Measurements from ENCODE around the gene MFNG. TPM values are rescaled to one million over a fixed set of nuclear protein-coding genes. Genes with fewer than 3 reads are reported as not detected.
A peak's percentile ranks its signal among the peaks of the same experiment; 100 is the strongest.

Gene MFNG
- total and polyA plus RNA-seq, 2 experiments from 2014 or later: 2.6 to 6.4 TPM

DNA sequence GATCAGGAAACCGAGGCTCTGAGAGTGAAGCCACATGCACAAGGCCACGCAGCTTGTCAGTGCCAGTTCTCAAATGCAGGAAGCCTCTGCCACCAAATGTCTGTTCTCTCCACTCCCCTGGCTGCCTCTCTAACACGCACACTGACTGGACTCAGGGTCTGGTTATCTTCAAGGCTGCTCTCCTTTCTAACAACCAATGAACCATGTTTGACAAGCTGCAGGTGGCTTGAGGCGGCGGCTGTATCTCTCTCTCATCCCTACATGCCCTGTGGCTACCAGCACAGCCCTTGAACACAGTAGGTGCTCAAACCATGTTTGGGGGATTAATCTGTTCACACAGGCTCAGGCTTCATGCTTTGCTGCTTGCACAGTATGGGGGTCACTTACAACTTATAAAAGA lies 23.7 kb downstream of the MFNG start:
- H3K27me3 ChIP-seq: peaks cover 22% of the 10 kb centered on the region
- no peaks in the 10 kb centered on the region for H3K36me3 ChIP-seq
- H3K27ac ChIP-seq: no peak overlapping the region
- no peak for DNase-seq (ENCODE audit: low read depth in 1 of 2, low spot score in 1 of 2)
- no peak overlapping the region for H3K4me3 ChIP-seq
- H3K4me1 ChIP-seq (ENCODE audit: low read depth): no peaks in the 10 kb centered on the region
- H3K9me3 ChIP-seq (ENCODE audit: low read depth): no peaks in the 10 kb centered on the region
- TF ChIP-seq, protein P1, sequence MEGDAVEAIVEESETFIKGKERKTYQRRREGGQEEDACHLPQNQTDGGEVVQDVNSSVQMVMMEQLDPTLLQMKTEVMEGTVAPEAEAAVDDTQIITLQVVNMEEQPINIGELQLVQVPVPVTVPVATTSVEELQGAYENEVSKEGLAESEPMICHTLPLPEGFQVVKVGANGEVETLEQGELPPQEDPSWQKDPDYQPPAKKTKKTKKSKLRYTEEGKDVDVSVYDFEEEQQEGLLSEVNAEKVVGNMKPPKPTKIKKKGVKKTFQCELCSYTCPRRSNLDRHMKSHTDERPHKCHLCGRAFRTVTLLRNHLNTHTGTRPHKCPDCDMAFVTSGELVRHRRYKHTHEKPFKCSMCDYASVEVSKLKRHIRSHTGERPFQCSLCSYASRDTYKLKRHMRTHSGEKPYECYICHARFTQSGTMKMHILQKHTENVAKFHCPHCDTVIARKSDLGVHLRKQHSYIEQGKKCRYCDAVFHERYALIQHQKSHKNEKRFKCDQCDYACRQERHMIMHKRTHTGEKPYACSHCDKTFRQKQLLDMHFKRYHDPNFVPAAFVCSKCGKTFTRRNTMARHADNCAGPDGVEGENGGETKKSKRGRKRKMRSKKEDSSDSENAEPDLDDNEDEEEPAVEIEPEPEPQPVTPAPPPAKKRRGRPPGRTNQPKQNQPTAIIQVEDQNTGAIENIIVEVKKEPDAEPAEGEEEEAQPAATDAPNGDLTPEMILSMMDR (IDR thresholded peaks at IDR 0.05; ENCODE audit: low read depth, low read length): no peak

DNA sequence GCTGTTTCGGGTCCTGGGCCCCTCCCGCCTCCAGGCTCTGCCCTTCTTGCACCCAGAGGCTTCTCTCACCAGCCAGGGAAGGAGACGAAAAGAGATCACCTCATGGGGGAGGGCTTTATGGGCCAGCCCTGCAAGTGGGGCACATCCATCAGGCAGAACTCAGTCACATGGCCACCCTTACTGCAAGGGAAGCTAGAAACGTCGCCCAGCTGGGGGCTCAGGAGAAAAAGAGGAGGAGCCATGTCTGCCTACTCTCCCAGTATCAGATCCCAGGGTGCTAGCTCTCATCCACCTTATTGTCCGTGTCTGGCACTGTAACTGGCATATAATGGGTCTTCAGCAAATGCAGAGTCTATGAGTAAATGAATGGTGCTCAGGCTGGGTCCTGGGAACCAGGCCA lies 24.2 kb downstream of the MFNG start:
- Histone ChIP-seq H3K36me3 (no peaks in the 10 kb centered on the region), H3K27ac (no peak overlapping the region), H3K4me1 (ENCODE audit: low read depth) (no peaks in the 10 kb centered on the region), H3K27me3 (peaks cover 22% of the 10 kb centered on the region), H3K4me3 (no peak overlapping the region), H3K9me3 (ENCODE audit: low read depth) (no peaks in the 10 kb centered on the region)
- TF ChIP-seq, protein P1 (IDR thresholded peaks at IDR 0.05; ENCODE audit: low read depth, low read length): no peak
- DNase-seq (ENCODE audit: low read depth in 1 of 2, low spot score in 1 of 2): no peak

DNA sequence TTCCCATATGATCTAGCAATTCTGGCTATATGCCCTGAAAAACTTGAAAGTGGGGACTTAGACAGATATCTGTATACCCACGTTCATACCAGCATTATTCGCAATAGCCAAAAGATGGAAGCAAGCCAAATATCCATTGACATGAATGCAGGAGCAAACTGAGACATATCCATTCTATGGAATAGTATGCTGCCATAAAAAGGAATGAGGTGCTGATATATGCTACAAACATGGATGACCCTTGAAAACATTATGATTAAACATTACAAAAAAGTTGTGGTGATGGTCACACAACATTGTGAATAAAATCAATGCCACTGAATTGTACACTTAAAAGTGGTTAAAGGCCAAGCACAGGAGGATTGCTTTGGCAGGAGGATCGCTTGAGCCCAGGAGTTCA lies 25.5 kb downstream of the MFNG start:
- DNase-seq (ENCODE audit: low read depth in 1 of 2, low spot score in 1 of 2): no peak
- TF ChIP-seq, protein P1 (IDR thresholded peaks at IDR 0.05; ENCODE audit: low read depth, low read length): no peak
- Histone ChIP-seq H3K27me3 (peaks cover 17% of the 10 kb centered on the region), H3K27ac (no peak overlapping the region), H3K4me3 (no peak overlapping the region), H3K4me1 (ENCODE audit: low read depth) (no peaks in the 10 kb centered on the region), H3K36me3 (no peaks in the 10 kb centered on the region), H3K9me3 (ENCODE audit: low read depth) (no peaks in the 10 kb centered on the region)

DNA sequence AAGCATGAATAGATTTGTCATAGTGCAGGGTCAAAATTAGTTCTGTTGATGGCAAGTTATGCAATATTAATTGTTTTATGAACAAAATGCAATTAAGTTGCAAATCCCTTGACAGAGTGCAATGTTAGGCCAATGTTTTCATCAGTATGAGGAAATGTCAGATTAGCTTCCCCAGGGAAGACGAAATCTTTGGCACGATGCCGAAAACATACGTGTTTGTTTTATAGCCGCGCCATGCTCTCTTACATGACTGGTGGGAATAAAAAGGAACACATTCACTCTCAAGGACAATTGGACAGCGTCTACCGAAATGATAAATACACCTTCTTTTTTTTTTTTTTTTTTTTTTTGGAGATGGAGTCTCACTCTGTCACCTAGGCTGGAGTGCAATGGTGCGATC lies 27.0 kb downstream of the MFNG start:
- no peaks in the 10 kb centered on the region for H3K36me3 ChIP-seq
- no peak overlapping the region for H3K27ac ChIP-seq
- TF ChIP-seq, protein P1 (IDR thresholded peaks at IDR 0.05; ENCODE audit: low read depth, low read length): no peak
- H3K27me3 ChIP-seq: peaks cover 12% of the 10 kb centered on the region
- no peaks in the 10 kb centered on the region for H3K9me3 ChIP-seq (ENCODE audit: low read depth)
- peaks cover 3% of the 10 kb centered on the region for H3K4me1 ChIP-seq (ENCODE audit: low read depth)
- peak in 1 of 2 donors; percentile 38 for DNase-seq (ENCODE audit: low read depth in 1 of 2, low spot score in 1 of 2)
- H3K4me3 ChIP-seq: no peak overlapping the region

DNA sequence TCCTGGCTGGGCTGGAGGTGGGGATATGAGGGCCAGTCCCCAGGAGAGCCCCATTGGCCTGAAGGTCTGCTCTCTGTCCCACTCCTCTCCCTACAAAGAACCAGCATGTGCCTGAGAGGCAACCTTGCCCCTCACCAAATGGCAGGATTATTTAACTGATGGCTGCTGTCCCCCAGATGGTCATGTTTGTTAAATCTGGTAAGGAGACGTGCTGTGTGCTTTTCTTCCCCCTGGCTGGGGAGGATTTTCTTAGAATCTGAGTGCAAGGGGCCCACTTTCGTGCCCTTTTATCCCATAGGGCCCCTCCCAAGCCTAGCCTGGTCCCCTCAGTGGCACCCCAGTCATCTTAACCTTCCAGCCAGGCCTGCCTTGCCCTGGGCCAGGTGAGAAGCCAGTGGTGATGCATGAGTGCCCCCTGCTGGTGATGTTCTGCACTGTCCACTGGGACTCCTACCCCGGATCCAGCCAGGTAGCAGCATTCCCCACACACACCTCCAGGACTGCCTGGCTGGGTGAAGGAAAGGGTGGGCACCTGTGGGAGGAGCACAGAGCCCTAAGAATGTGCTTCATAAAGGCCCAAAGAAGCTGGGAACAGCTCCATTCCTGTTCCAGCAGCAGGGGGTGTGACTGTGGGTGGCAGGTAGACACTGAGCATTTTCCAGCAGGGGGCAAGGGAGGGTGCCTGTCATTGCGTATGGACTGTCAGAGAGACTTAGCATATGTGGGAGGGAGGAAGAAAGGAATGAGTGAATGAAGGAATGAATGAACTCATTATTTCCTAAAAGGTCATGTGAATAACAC lies 28.9 kb downstream of the MFNG start:
- peak; percentile 71 to 81 for DNase-seq (ENCODE audit: low read depth in 1 of 2, low spot score in 1 of 2)
- peaks cover 3% of the 10 kb centered on the region for H3K4me1 ChIP-seq (ENCODE audit: low read depth)
- H3K4me3 ChIP-seq: no peak overlapping the region
- no peaks in the 10 kb centered on the region for H3K36me3 ChIP-seq
- no peak overlapping the region for H3K27ac ChIP-seq
- no peaks in the 10 kb centered on the region for H3K9me3 ChIP-seq (ENCODE audit: low read depth)
- TF ChIP-seq, protein P1 (IDR thresholded peaks at IDR 0.05; ENCODE audit: low read depth, low read length): peak; percentile 94
- H3K27me3 ChIP-seq: peaks cover 12% of the 10 kb centered on the region

Measured in cardiac muscle cell (in vitro differentiated cells and primary cell).